Loucy (cell line): ENCODE data around the gene HMGCS2.

Experiments used
- H2AFZ ChIP-seq: fragments of 200-600 bp; sonication (generic); 2 replicates; pipeline ENCODE4 v1.6.0; 2016; ENCODE audit warnings: antibody characterized with exemption, mild to moderate bottlenecking, low read length, moderate library complexity
- H3F3A ChIP-seq: fragments of 200-600 bp; 2 replicates; pipeline ENCODE4 v1.6.0; 2016; ENCODE audit warnings: antibody characterized with exemption, low read depth, mild to moderate bottlenecking
- H3K27me3 ChIP-seq: fragments of 200-600 bp; sonication (generic); 2 replicates; pipeline ENCODE4 v1.6.1; 2014; ENCODE audit warnings: low read length, mild to moderate bottlenecking; ENCODE audit not compliant: insufficient read depth, poor library complexity, severe bottlenecking
- H3K36me3 ChIP-seq: fragments of 200-600 bp; sonication (generic); 2 replicates; pipeline ENCODE4 v1.6.1; 2016; ENCODE audit warnings: low read length; ENCODE audit not compliant: insufficient read depth
- H3K4me1 ChIP-seq: fragments of 200-600 bp; sonication (generic); 2 replicates; pipeline ENCODE4 v1.5.1; 2014; ENCODE audit warnings: low read length, mild to moderate bottlenecking; ENCODE audit not compliant: insufficient read depth, poor library complexity, severe bottlenecking
- H3K4me2 ChIP-seq: fragments of 200-600 bp; sonication (generic); 2 replicates; pipeline ENCODE4 v1.6.0; 2014; ENCODE audit warnings: antibody characterized with exemption, low read length, low read depth, mild to moderate bottlenecking; ENCODE audit not compliant: poor library complexity, severe bottlenecking
- H3K4me3 ChIP-seq: fragments of 200-600 bp; sonication (generic); 2 replicates; pipeline ENCODE4 v1.5.1; 2014; ENCODE audit warnings: low read length, mild to moderate bottlenecking, mixed read lengths; ENCODE audit not compliant: poor library complexity, severe bottlenecking
- H3K79me2 ChIP-seq: fragments of 200-600 bp; sonication (generic); 2 replicates; pipeline ENCODE4 v1.6.1; 2014; ENCODE audit warnings: low read length; ENCODE audit not compliant: insufficient read depth
- H3K9ac ChIP-seq: fragments of 200-600 bp; sonication (generic); 2 replicates; pipeline ENCODE4 v1.6.0; 2014; ENCODE audit warnings: mild to moderate bottlenecking, low read depth, low read length, moderate library complexity; ENCODE audit not compliant: poor library complexity, severe bottlenecking
- H3K9me2 ChIP-seq: fragments of 200-600 bp; sonication (generic); replicated peaks from 2 replicates; pipeline ENCODE4 v1.6.1; 2016; ENCODE audit warnings: low read depth, low read length, mixed read lengths
- H3K9me3 ChIP-seq: fragments of 200-600 bp; sonication (generic); 2 replicates; pipeline ENCODE4 v1.6.1; 2014; ENCODE audit warnings: mild to moderate bottlenecking, antibody characterized with exemption, low read length, low read depth; ENCODE audit not compliant: insufficient read depth
- H4K20me1 ChIP-seq: fragments of 200-600 bp; sonication (generic); 2 replicates; pipeline ENCODE4 v1.6.0; 2014; ENCODE audit warnings: antibody characterized with exemption, low read length, mild to moderate bottlenecking; ENCODE audit not compliant: insufficient read depth, poor library complexity, severe bottlenecking
- CTCF ChIP-seq: fragments of 200-600 bp; sonication (generic); conservative IDR thresholded peaks from 2 replicates; pipeline ENCODE4 v1.5.1; 2014; ENCODE audit warnings: mild to moderate bottlenecking, antibody characterized with exemption, low read length
- EZH2phosphoT487 ChIP-seq: fragments of 200-600 bp; IDR thresholded peaks from 2 replicates; pipeline ENCODE4 v1.6.1; 2018; ENCODE audit warnings: antibody characterized with exemption, mild to moderate bottlenecking, moderate library complexity, borderline replicate concordance

HMGCS2 gene

GRCh38 chr1:119768778-119769177 is at the start of gene HMGCS2:
Gene HMGCS2, minus strand, starts transcription at chr1:119768905. Its CDS starts 61 bp downstream, at chr1:119768844.
- Histone ChIP-seq H3K4me3 (no peak within 1 kb of the TSS), H3F3A (no peaks in the 10 kb centered on the region), H3K9ac (no peak within 1 kb of the TSS), H2AFZ (no peak within 1 kb of the TSS), H3K36me3 (no peaks in the 10 kb centered on the region), H3K4me1 (no peaks in the 10 kb centered on the region), H3K4me2 (no peak within 1 kb of the TSS), H3K9me3 (no peaks in the 10 kb centered on the region), H4K20me1 (no peaks in the 10 kb centered on the region), H3K79me2 (no peaks in the 10 kb centered on the region), H3K27me3 (no peaks in the 10 kb centered on the region), H3K9me2 (no peaks in the 10 kb centered on the region)
- TF ChIP-seq EZH2phosphoT487 (no peak), CTCF (no peak)

GRCh38 chr1:119818181-119818580 is 49.5 kb upstream of the HMGCS2 start:
- H3K9me2 ChIP-seq = no peaks in the 10 kb centered on the region
- H3K9ac ChIP-seq = no peak overlapping the region
- no peaks in the 10 kb centered on the region for H3F3A ChIP-seq
- no peak for TF ChIP-seq CTCF
- no peak for TF ChIP-seq EZH2phosphoT487
- no peaks in the 10 kb centered on the region for H3K27me3 ChIP-seq
- H3K9me3 ChIP-seq = no peaks in the 10 kb centered on the region
- no peaks in the 10 kb centered on the region for H3K79me2 ChIP-seq
- H3K36me3 ChIP-seq = no peaks in the 10 kb centered on the region
- H2AFZ ChIP-seq = 0 out of 2 replicates have a peak overlapping the region, but pooled peaks have one; percentile 5
- H4K20me1 ChIP-seq = no peaks in the 10 kb centered on the region
- H3K4me3 ChIP-seq = no peak overlapping the region
- H3K4me2 ChIP-seq = no peak overlapping the region
- H3K4me1 ChIP-seq = peaks cover 19% of the 10 kb centered on the region

GRCh38 chr1:119816407-119816806 is 47.7 kb upstream of the HMGCS2 start:
- Histone ChIP-seq H3K4me2 (no peak overlapping the region), H3K9ac (no peak overlapping the region), H3K9me3 (no peaks in the 10 kb centered on the region), H3K79me2 (no peaks in the 10 kb centered on the region), H3K4me1 (peaks cover 19% of the 10 kb centered on the region), H4K20me1 (no peaks in the 10 kb centered on the region), H3F3A (no peaks in the 10 kb centered on the region), H3K27me3 (no peaks in the 10 kb centered on the region), H2AFZ (no peak overlapping the region), H3K4me3 (no peak overlapping the region), H3K9me2 (no peaks in the 10 kb centered on the region), H3K36me3 (no peaks in the 10 kb centered on the region)
- TF ChIP-seq CTCF (no peak), EZH2phosphoT487 (no peak)
